ENCODE data around the gene LCN9. TPM values are rescaled to one million over a fixed set of nuclear protein-coding genes. Genes with fewer than 3 reads are reported as not detected.
"Not testable (repeated sequence)": the region's sequence is repeated elsewhere in the genome, so short reads cannot be mapped to it uniquely, and the experiment has no call there.

Gene LCN9
- total RNA-seq, 2 experiments from 2014 or later: not detected

- DNase-seq: no peak
- POLR2A ChIA-PET: no interaction called here
- H3K27ac Mint-ChIP-seq: no peak overlapping the region
- no peaks in the 10 kb centered on the region for H3K27me3 Mint-ChIP-seq
- H3K9me3 Mint-ChIP-seq: no peaks in the 10 kb centered on the region
- no peak overlapping the region for H3K4me3 Mint-ChIP-seq
- H3K4me1 Mint-ChIP-seq: no peaks in the 10 kb centered on the region
- H3K36me3 Mint-ChIP-seq: no peaks in the 10 kb centered on the region
- no peak for ATAC-seq (ENCODE audit: low read depth)
These were observed 2.7 kb upstream of the LCN9 start for GRCh38 chr9:135660407-135660806.

GRCh38 chr9:135661816-135662560 lies 1.1 kb upstream of the LCN9 start:
- POLR2A ChIA-PET: no interaction called here
- ATAC-seq (ENCODE audit: low read depth): no peak
- H3K27me3 Mint-ChIP-seq: no peaks in the 10 kb centered on the region

GRCh38 chr9:135663451-135663770 lies 302 bp downstream of the LCN9 start:
- no peaks in the 10 kb centered on the region for H3K36me3 Mint-ChIP-seq
- H3K4me3 Mint-ChIP-seq: no peak overlapping the region
- POLR2A ChIA-PET: no interaction called here
- no peaks in the 10 kb centered on the region for H3K27me3 Mint-ChIP-seq
- ATAC-seq (ENCODE audit: low read depth) (no peak), DNase-seq (no peak)
- no peaks in the 10 kb centered on the region for H3K9me3 Mint-ChIP-seq
- no peak overlapping the region for H3K27ac Mint-ChIP-seq
- H3K4me1 Mint-ChIP-seq: no peaks in the 10 kb centered on the region

More at GRCh38 chr9:135661816-135662560, 1.1 kb upstream of the LCN9 start:
- no peak overlapping the region for H3K4me3 Mint-ChIP-seq
- H3K9me3 Mint-ChIP-seq: no peaks in the 10 kb centered on the region
- no peak for DNase-seq
- no peak overlapping the region for H3K27ac Mint-ChIP-seq
- no peaks in the 10 kb centered on the region for H3K4me1 Mint-ChIP-seq
- H3K36me3 Mint-ChIP-seq: no peaks in the 10 kb centered on the region

- H3K27ac Mint-ChIP-seq: no peak overlapping the region
- DNase-seq (no peak), ATAC-seq (ENCODE audit: low read depth) (no peak)
- H3K36me3 Mint-ChIP-seq: no peaks in the 10 kb centered on the region
- no peaks in the 10 kb centered on the region for H3K9me3 Mint-ChIP-seq
- H3K27me3 Mint-ChIP-seq: no peaks in the 10 kb centered on the region
- no peak overlapping the region for H3K4me3 Mint-ChIP-seq
- POLR2A ChIA-PET: no interaction called here
- H3K4me1 Mint-ChIP-seq: no peaks in the 10 kb centered on the region
These were observed 748 bp downstream of the LCN9 start for GRCh38 chr9:135663857-135664256.

- no peak for ATAC-seq (ENCODE audit: low read depth)
- no peak overlapping the region for H3K4me3 Mint-ChIP-seq
- no peak overlapping the region for H3K27ac Mint-ChIP-seq
- no peaks in the 10 kb centered on the region for H3K4me1 Mint-ChIP-seq
- H3K27me3 Mint-ChIP-seq: no peaks in the 10 kb centered on the region
- no peaks in the 10 kb centered on the region for H3K9me3 Mint-ChIP-seq
- POLR2A ChIA-PET: no interaction called here
- no peak for DNase-seq
- no peaks in the 10 kb centered on the region for H3K36me3 Mint-ChIP-seq
These were observed 1.2 kb downstream of the LCN9 start for GRCh38 chr9:135664266-135664665.

GRCh38 chr9:135664801-135665794 lies 2.0 kb downstream of the LCN9 start:
- no peak for ATAC-seq (ENCODE audit: low read depth)
- POLR2A ChIA-PET: no interaction called here
- Mint-ChIP-seq H3K27ac (no peak overlapping the region), H3K9me3 (no peaks in the 10 kb centered on the region), H3K36me3 (no peaks in the 10 kb centered on the region), H3K27me3 (no peaks in the 10 kb centered on the region), H3K4me3 (no peak overlapping the region), H3K4me1 (no peaks in the 10 kb centered on the region)
- DNase-seq: no peak

GRCh38 chr9:135665795-135666189 lies 2.7 kb downstream of the LCN9 start:
- H3K27ac Mint-ChIP-seq: no peak overlapping the region
- H3K27me3 Mint-ChIP-seq: no peaks in the 10 kb centered on the region
- DNase-seq: no peak
- POLR2A ChIA-PET: no interaction called here
- ATAC-seq (ENCODE audit: low read depth): no peak
- H3K9me3 Mint-ChIP-seq: no peaks in the 10 kb centered on the region
- no peak overlapping the region for H3K4me3 Mint-ChIP-seq
- H3K36me3 Mint-ChIP-seq: no peaks in the 10 kb centered on the region
- H3K4me1 Mint-ChIP-seq: no peaks in the 10 kb centered on the region

GRCh38 chr9:135666534-135667462 lies 3.7 kb downstream of the LCN9 start:
- ATAC-seq (ENCODE audit: low read depth) (no peak), DNase-seq (no peak)
- Mint-ChIP-seq H3K4me3 (no peak overlapping the region), H3K9me3 (no peaks in the 10 kb centered on the region), H3K27ac (no peak overlapping the region), H3K4me1 (no peaks in the 10 kb centered on the region), H3K27me3 (no peaks in the 10 kb centered on the region), H3K36me3 (no peaks in the 10 kb centered on the region)
- POLR2A ChIA-PET: no interaction called here

GRCh38 chr9:135667463-135668001 lies 4.4 kb downstream of the LCN9 start:
- Mint-ChIP-seq H3K27ac (no peak overlapping the region), H3K27me3 (no peaks in the 10 kb centered on the region), H3K36me3 (no peaks in the 10 kb centered on the region), H3K9me3 (no peaks in the 10 kb centered on the region), H3K4me1 (no peaks in the 10 kb centered on the region), H3K4me3 (no peak overlapping the region)
- no peak for DNase-seq
- ATAC-seq (ENCODE audit: low read depth): no peak
- POLR2A ChIA-PET: no interaction called here

- H3K4me3 Mint-ChIP-seq; DNase-seq; ATAC-seq (ENCODE audit: low read depth); H3K27me3 Mint-ChIP-seq; H3K27ac Mint-ChIP-seq; H3K9me3 Mint-ChIP-seq; POLR2A ChIA-PET; H3K36me3 Mint-ChIP-seq; H3K4me1 Mint-ChIP-seq: not testable (repeated sequence)
These were observed 5.9 kb downstream of the LCN9 start for GRCh38 chr9:135669018-135669417.

- H3K27ac Mint-ChIP-seq: no peak overlapping the region
- ATAC-seq (ENCODE audit: low read depth) (no peak), DNase-seq (no peak)
- no peaks in the 10 kb centered on the region for H3K27me3 Mint-ChIP-seq
- H3K4me1 Mint-ChIP-seq: no peaks in the 10 kb centered on the region
- no peaks in the 10 kb centered on the region for H3K36me3 Mint-ChIP-seq
- POLR2A ChIA-PET: no interaction called here
- no peaks in the 10 kb centered on the region for H3K9me3 Mint-ChIP-seq
- no peak overlapping the region for H3K4me3 Mint-ChIP-seq
These were observed 6.6 kb downstream of the LCN9 start for GRCh38 chr9:135669616-135670285.

- Mint-ChIP-seq H3K4me3 (no peak overlapping the region), H3K27ac (no peak overlapping the region), H3K27me3 (no peaks in the 10 kb centered on the region), H3K36me3 (no peaks in the 10 kb centered on the region), H3K4me1 (no peaks in the 10 kb centered on the region), H3K9me3 (no peaks in the 10 kb centered on the region)
- DNase-seq (no peak), ATAC-seq (ENCODE audit: low read depth) (no peak)
- POLR2A ChIA-PET: no interaction called here
These were observed 7.8 kb downstream of the LCN9 start for GRCh38 chr9:135670721-135671590.
